ENCODE measurements around the gene FAM222B.
"Not testable (repeated sequence)": the region's sequence is repeated elsewhere in the genome, so short reads cannot be mapped to it uniquely, and the experiment has no call there.

The FAM222B gene

GRCh38 chr17:28726627-28727491 is 115.7 kb downstream of the FAM222B start:
- DNase-seq (ENCODE audit: low read depth), result peak; percentile 85

- peak; percentile 48 for DNase-seq (ENCODE audit: low read depth)
These were observed 116.4 kb downstream of the FAM222B start, which contains the start of gene TLCD1 for GRCh38 chr17:28726226-28726626. Gene TLCD1 (minus strand): TSS chr17:28726233. CDS start chr17:28726097, 136 bp downstream.

- no peak for DNase-seq (ENCODE audit: low read depth)
These were observed 116.8 kb downstream of the FAM222B start for GRCh38 chr17:28725660-28726225.

GRCh38 chr17:28725166-28725659 is 117.4 kb downstream of the FAM222B start:
- DNase-seq (ENCODE audit: low read depth), result no peak

- DNase-seq (ENCODE audit: low read depth), result no peak
These were observed 118.0 kb downstream of the FAM222B start for GRCh38 chr17:28724500-28725165.

GRCh38 chr17:28723836-28724499 is 118.6 kb downstream of the FAM222B start:
- DNase-seq (ENCODE audit: low read depth), result not testable (repeated sequence)

- DNase-seq (ENCODE audit: low read depth), result no peak
These were observed 119.3 kb downstream of the FAM222B start for GRCh38 chr17:28723159-28723835.

GRCh38 chr17:28722417-28723158 is 120.0 kb downstream of the FAM222B start:
- DNase-seq (ENCODE audit: low read depth), result no peak

- not testable (repeated sequence) for DNase-seq (ENCODE audit: low read depth)
These were observed 121.6 kb downstream of the FAM222B start for GRCh38 chr17:28720997-28721329.

- DNase-seq (ENCODE audit: low read depth), result no peak
These were observed 122.2 kb downstream of the FAM222B start for GRCh38 chr17:28720247-28720996.

- DNase-seq (ENCODE audit: low read depth), result no peak
These were observed 123.6 kb downstream of the FAM222B start for GRCh38 chr17:28719021-28719433.

GRCh38 chr17:28718333-28719020 is 124.1 kb downstream of the FAM222B start:
- DNase-seq (ENCODE audit: low read depth), result no peak

GRCh38 chr17:28717578-28718332 is 124.8 kb downstream of the FAM222B start, which contains the start of gene RAB34:
Gene RAB34 (minus strand): TSS chr17:28717868. CDS start chr17:28717266, 602 bp downstream.
- no peak for DNase-seq (ENCODE audit: low read depth)

- DNase-seq (ENCODE audit: low read depth), result no peak
These were observed 125.6 kb downstream of the FAM222B start for GRCh38 chr17:28716740-28717577.

- DNase-seq (ENCODE audit: low read depth), result no peak
These were observed 127.4 kb downstream of the FAM222B start for GRCh38 chr17:28715217-28715616.

- DNase-seq (ENCODE audit: low read depth), result no peak
These were observed 128.3 kb downstream of the FAM222B start for GRCh38 chr17:28714281-28714680.

GRCh38 chr17:28712705-28713415 is 129.7 kb downstream of the FAM222B start:
- no peak for DNase-seq (ENCODE audit: low read depth)

Data from T follicular helper cell (primary cell).